Astrocyte (in vitro differentiated cells and primary cell): ENCODE measurements around the gene FAM120AOS. TPM values are rescaled to one million over a fixed set of nuclear protein-coding genes. Genes with fewer than 3 reads are reported as not detected.

Experiments used
- DNase-seq: peaks from one replicate; pipeline ENCODE4 v3.0.0-alpha.2; 2010; ENCODE audit warnings: low read depth
- FAIRE-seq: peaks from 2 replicates; lab custom pipeline; 2011; peaks lifted over from hg19 to GRCh38; lab: Jason Lieb, UNC
- H2AFZ ChIP-seq: 2 replicates; pipeline ENCODE4 v1.6.0; 2012; ENCODE audit warnings: low read depth, low read length, inconsistent platforms
- H3K27ac ChIP-seq: 2 replicates; pipeline ENCODE4 v1.5.1; 2011; ENCODE audit warnings: low read depth, low read length, inconsistent platforms
- H3K27me3 ChIP-seq: 2 replicates; pipeline ENCODE4 v1.6.0; 2011; ENCODE audit warnings: low read length, inconsistent platforms; ENCODE audit not compliant: insufficient read depth
- H3K36me3 ChIP-seq: 2 replicates; pipeline ENCODE4 v1.5.1; 2011; ENCODE audit warnings: low read length, inconsistent platforms; ENCODE audit not compliant: insufficient read depth
- H3K4me1 ChIP-seq: 2 replicates; pipeline ENCODE4 v1.5.1; 2011; ENCODE audit warnings: low read length, inconsistent platforms; ENCODE audit not compliant: insufficient read depth
- H3K4me2 ChIP-seq: 2 replicates; pipeline ENCODE4 v1.6.0; 2012; ENCODE audit warnings: low read length, inconsistent platforms
- H3K4me3 ChIP-seq: 2 replicates; pipeline ENCODE4 v1.5.1; 2011; ENCODE audit warnings: low read depth, mild to moderate bottlenecking, low read length, inconsistent platforms; ENCODE audit not compliant: insufficient read depth
- H3K79me2 ChIP-seq: 2 replicates; pipeline ENCODE4 v1.6.0; 2012; ENCODE audit warnings: mild to moderate bottlenecking, low read length, inconsistent platforms; ENCODE audit not compliant: insufficient read depth
- H3K9ac ChIP-seq: 2 replicates; pipeline ENCODE4 v1.6.0; 2012; ENCODE audit warnings: mild to moderate bottlenecking, low read length, inconsistent platforms
- H3K9me3 ChIP-seq: 2 replicates; pipeline ENCODE4 v1.5.1; 2012; ENCODE audit warnings: low read depth, mild to moderate bottlenecking, low read length, inconsistent platforms; ENCODE audit not compliant: insufficient read depth
- H4K20me1 ChIP-seq: 2 replicates; pipeline ENCODE4 v1.6.0; 2012; ENCODE audit warnings: low read length, inconsistent platforms; ENCODE audit not compliant: insufficient read depth
- H3K27ac Mint-ChIP-seq: one replicate; pipeline ENCODE4 v1.8.0; 2021; ENCODE audit warnings: mild to moderate bottlenecking, mixed read lengths; ENCODE audit not compliant: unreplicated experiment
- H3K27me3 Mint-ChIP-seq: one replicate; pipeline ENCODE4 v1.8.0; 2021; ENCODE audit warnings: low read depth, mixed read lengths; ENCODE audit not compliant: unreplicated experiment
- H3K36me3 Mint-ChIP-seq: one replicate; pipeline ENCODE4 v1.8.0; 2021; ENCODE audit warnings: low read depth, mixed read lengths; ENCODE audit not compliant: unreplicated experiment
- H3K4me1 Mint-ChIP-seq: one replicate; pipeline ENCODE4 v1.8.0; 2021; ENCODE audit warnings: low read depth, mixed read lengths; ENCODE audit not compliant: unreplicated experiment
- H3K4me3 Mint-ChIP-seq: one replicate; pipeline ENCODE4 v1.8.0; 2021; ENCODE audit warnings: mild to moderate bottlenecking, moderate library complexity, mixed read lengths; ENCODE audit not compliant: unreplicated experiment
- H3K9me3 Mint-ChIP-seq: one replicate; pipeline ENCODE4 v1.8.0; 2021; ENCODE audit warnings: mild to moderate bottlenecking, mixed read lengths; ENCODE audit not compliant: unreplicated experiment
- EZH2 ChIP-seq: IDR thresholded peaks from 2 replicates; pipeline ENCODE4 v1.6.1; 2012; ENCODE audit warnings: mild to moderate bottlenecking, low read length, inconsistent platforms; ENCODE audit not compliant: insufficient read depth
- total RNA-seq: library from RNA; stranded (reverse); gene quantifications from 2 replicates; pipeline ENCODE4 v1.2.1, GENCODE V29; 2021
- TF ChIP-seq, protein P1 (sequence below): IDR thresholded peaks from 2 replicates; pipeline ENCODE4 v1.5.1; 2011; ENCODE audit warnings: low read depth, mild to moderate bottlenecking, inconsistent platforms, low read length, moderate library complexity; ENCODE audit not compliant: insufficient read depth

The FAM120AOS gene
- total RNA-seq, 1 donor from 2014 or later: 29.7 TPM

DNA sequence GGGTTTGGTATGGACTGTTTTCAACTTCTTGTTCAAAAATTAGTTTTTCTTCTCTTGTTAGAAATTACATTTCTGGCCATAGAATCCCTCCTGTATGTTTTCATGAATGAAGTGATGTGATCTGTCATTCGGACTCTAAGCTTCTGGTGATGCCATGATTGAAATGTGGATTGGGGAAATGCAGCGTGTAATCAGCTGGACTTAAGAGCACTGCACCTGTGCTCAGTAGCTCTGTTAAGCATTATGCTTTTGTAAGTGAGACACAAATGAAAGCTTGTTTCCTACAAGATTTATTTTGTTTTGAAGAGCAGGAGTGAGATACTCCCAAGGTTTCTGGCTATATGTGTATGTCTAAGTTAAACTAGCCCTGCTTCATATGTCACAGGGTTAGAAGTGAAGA, 24.0 kb upstream of the FAM120AOS start:
- no peak overlapping the region for H3K4me3 Mint-ChIP-seq
- TF ChIP-seq, protein P1, sequence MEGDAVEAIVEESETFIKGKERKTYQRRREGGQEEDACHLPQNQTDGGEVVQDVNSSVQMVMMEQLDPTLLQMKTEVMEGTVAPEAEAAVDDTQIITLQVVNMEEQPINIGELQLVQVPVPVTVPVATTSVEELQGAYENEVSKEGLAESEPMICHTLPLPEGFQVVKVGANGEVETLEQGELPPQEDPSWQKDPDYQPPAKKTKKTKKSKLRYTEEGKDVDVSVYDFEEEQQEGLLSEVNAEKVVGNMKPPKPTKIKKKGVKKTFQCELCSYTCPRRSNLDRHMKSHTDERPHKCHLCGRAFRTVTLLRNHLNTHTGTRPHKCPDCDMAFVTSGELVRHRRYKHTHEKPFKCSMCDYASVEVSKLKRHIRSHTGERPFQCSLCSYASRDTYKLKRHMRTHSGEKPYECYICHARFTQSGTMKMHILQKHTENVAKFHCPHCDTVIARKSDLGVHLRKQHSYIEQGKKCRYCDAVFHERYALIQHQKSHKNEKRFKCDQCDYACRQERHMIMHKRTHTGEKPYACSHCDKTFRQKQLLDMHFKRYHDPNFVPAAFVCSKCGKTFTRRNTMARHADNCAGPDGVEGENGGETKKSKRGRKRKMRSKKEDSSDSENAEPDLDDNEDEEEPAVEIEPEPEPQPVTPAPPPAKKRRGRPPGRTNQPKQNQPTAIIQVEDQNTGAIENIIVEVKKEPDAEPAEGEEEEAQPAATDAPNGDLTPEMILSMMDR: no peak
- H3K4me1 Mint-ChIP-seq: peaks cover 27% of the 10 kb centered on the region
- Histone ChIP-seq H3K4me3 (no peak overlapping the region), H3K9me3 (no peaks in the 10 kb centered on the region), H3K4me2 (no peak overlapping the region), H4K20me1 (peaks cover 60% of the 10 kb centered on the region), H3K36me3 (no peaks in the 10 kb centered on the region), H3K27me3 (no peaks in the 10 kb centered on the region), H3K4me1 (no peaks in the 10 kb centered on the region), H3K79me2 (peaks cover 79% of the 10 kb centered on the region), H3K9ac (no peak overlapping the region), H3K27ac (no peak overlapping the region), H2AFZ (no peak overlapping the region)
- DNase-seq: no peak
- H3K36me3 Mint-ChIP-seq: peaks cover 7% of the 10 kb centered on the region
- H3K9me3 Mint-ChIP-seq: no peaks in the 10 kb centered on the region
- FAIRE-seq: no peak
- H3K27ac Mint-ChIP-seq: no peak overlapping the region
- no peaks in the 10 kb centered on the region for H3K27me3 Mint-ChIP-seq

DNA sequence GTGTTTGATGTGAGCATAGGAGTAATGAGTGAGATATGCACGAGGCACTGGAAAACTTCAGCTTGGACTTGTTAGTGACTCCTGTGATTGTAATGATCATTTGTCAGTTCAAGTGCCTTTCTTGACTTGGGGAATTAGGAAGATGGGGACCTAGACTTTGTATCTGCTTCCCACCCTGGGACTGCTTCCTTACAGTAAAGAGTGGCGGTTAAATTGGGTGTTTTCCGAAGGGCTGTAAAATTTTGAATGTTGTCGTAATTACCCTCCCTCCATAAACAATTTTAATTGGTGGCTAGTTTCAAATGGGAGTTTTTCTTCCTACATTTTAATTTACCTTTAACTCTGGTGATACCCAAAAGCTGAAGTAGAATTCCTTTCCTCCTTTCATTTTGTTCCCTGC, 23.5 kb upstream of the FAM120AOS start:
- H3K4me1 Mint-ChIP-seq: peaks cover 27% of the 10 kb centered on the region
- no peak overlapping the region for H3K4me2 ChIP-seq
- H3K4me1 ChIP-seq: no peaks in the 10 kb centered on the region
- no peak overlapping the region for H3K27ac Mint-ChIP-seq
- H3K36me3 ChIP-seq: no peaks in the 10 kb centered on the region
- no peak overlapping the region for H3K4me3 ChIP-seq
- H3K27me3 ChIP-seq: no peaks in the 10 kb centered on the region
- no peak for DNase-seq
- FAIRE-seq: no peak
- no peak overlapping the region for H3K9ac ChIP-seq
- no peaks in the 10 kb centered on the region for H3K9me3 Mint-ChIP-seq
- no peaks in the 10 kb centered on the region for H3K27me3 Mint-ChIP-seq
- TF ChIP-seq, protein P1: no peak
- no peak for TF ChIP-seq EZH2
- H3K9me3 ChIP-seq: no peaks in the 10 kb centered on the region
- H4K20me1 ChIP-seq: peaks cover 60% of the 10 kb centered on the region
- no peak overlapping the region for H3K27ac ChIP-seq
- no peak overlapping the region for H2AFZ ChIP-seq
- no peak overlapping the region for H3K4me3 Mint-ChIP-seq
- H3K79me2 ChIP-seq: peaks cover 78% of the 10 kb centered on the region
- peaks cover 7% of the 10 kb centered on the region for H3K36me3 Mint-ChIP-seq

DNA sequence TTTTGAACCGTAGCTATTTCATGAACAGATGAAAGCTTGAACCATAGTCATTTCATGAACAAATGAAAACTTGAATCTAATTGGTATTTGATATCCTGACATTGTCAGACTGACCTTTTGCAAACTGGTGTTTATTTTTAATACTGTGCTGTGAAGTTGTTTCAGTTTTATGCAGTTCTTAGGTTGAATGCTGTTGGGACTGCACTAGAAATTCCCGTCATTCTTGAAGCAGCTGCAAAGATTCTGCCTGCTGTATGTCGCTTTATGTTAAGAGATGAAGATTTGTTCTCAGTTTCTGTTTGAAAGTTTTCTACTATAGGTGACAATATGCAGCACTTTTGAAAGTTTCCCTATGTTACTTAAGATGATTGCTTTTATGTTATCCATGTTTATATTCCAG, 22.5 kb upstream of the FAM120AOS start:
- H3K27ac Mint-ChIP-seq: no peak overlapping the region
- no peak for TF ChIP-seq EZH2
- peaks cover 9% of the 10 kb centered on the region for H3K36me3 Mint-ChIP-seq
- Histone ChIP-seq H3K4me3 (no peak overlapping the region), H2AFZ (no peak overlapping the region), H3K36me3 (no peaks in the 10 kb centered on the region), H3K79me2 (peaks cover 76% of the 10 kb centered on the region), H4K20me1 (peaks cover 56% of the 10 kb centered on the region), H3K27ac (no peak overlapping the region), H3K9ac (no peak overlapping the region), H3K27me3 (no peaks in the 10 kb centered on the region), H3K9me3 (no peaks in the 10 kb centered on the region), H3K4me2 (no peak overlapping the region), H3K4me1 (no peaks in the 10 kb centered on the region)
- DNase-seq (no peak), FAIRE-seq (no peak)
- peaks cover 20% of the 10 kb centered on the region for H3K4me1 Mint-ChIP-seq
- H3K4me3 Mint-ChIP-seq: no peak overlapping the region
- no peaks in the 10 kb centered on the region for H3K9me3 Mint-ChIP-seq
- no peaks in the 10 kb centered on the region for H3K27me3 Mint-ChIP-seq
